ENCODE measurements around the gene MAP4K5.

- TF ChIP-seq POLR2A (IDR thresholded peaks at IDR 0.05; ENCODE audit: low read depth, low read length) (no peak), POLR2AphosphoS5 (IDR thresholded peaks at IDR 0.05; ENCODE audit: low read depth, low read length) (no peak), TAF1 (IDR thresholded peaks at IDR 0.05; ENCODE audit: low read depth, low read length) (no peak), SPI1 (IDR thresholded peaks at IDR 0.05; ENCODE audit: low read depth, low read length) (no peak), POU2F2 (IDR thresholded peaks at IDR 0.05; ENCODE audit: low read depth, low read length) (no peak), PAX5 (IDR thresholded peaks at IDR 0.05; ENCODE audit: insufficient read depth, low read length, severe bottlenecking) (no peak)
Measured at GRCh38 chr14:50489851-50490250, 42.5 kb downstream of the MAP4K5 start.
